Upper lobe of left lung (tissue), 6 donors: ENCODE results near the gene MPV17L2. TPM values are rescaled to one million over a fixed set of nuclear protein-coding genes. Genes with fewer than 3 reads are reported as not detected.
A peak's percentile ranks its signal among the peaks of the same experiment; 100 is the strongest.

ENCODE experiments used
- ATAC-seq, 2 donors: fragments of 200-7000 bp; cut with Tn5 transposase; one replicate each; pipeline ENCODE4 v1.9.1; 2022; ENCODE audit warnings: mild to moderate bottlenecking in 2 of 2, moderate library complexity in 2 of 2; ENCODE audit not compliant: low FRiP score in 2 of 2
- DNase-seq, 2 donors: peaks; one replicate each; pipeline ENCODE4 v3.0.0-alpha.2; 2019 to 2020
- H3K27ac ChIP-seq, 4 donors: fragments of 200-600 bp; sonication (generic); one replicate each; pipeline ENCODE4 v1.5.1; 2016 to 2019
- H3K27me3 ChIP-seq, 4 donors: fragments of 200-600 bp; sonication (generic); one replicate each; pipeline ENCODE4 v1.5.1; 2017 to 2019
- H3K36me3 ChIP-seq, 4 donors: fragments of 200-600 bp; sonication (generic); one replicate each; pipeline ENCODE4 v1.5.1; 2016 to 2019
- H3K4me1 ChIP-seq, 4 donors: fragments of 200-600 bp; sonication (generic); one replicate each; pipeline ENCODE4 v1.5.1; 2018 to 2019
- H3K4me3 ChIP-seq, 4 donors: fragments of 200-600 bp; sonication (generic); one replicate each; pipeline ENCODE4 v1.5.1; 2017 to 2019; ENCODE audit warnings: mild to moderate bottlenecking in 2 of 4, moderate library complexity in 1 of 4
- H3K9me3 ChIP-seq, 4 donors: fragments of 200-600 bp; sonication (generic); one replicate each; pipeline ENCODE4 v1.5.1; 2018 to 2019
- EP300 ChIP-seq, 4 donors: sonication (generic); formaldehyde crosslinking; IDR thresholded peaks; one replicate each; pipeline ENCODE4 v1.5.1; 2017; ENCODE audit warnings: antibody characterized with exemption in 4 of 4, control low read depth in 2 of 4
- POLR2A ChIP-seq, 4 donors: fragments of 450-650 bp; IDR thresholded peaks; one replicate each; pipeline ENCODE4 v1.5.1; 2016 to 2017; ENCODE audit warnings: antibody characterized with exemption in 4 of 4, mild to moderate bottlenecking in 2 of 4
- POLR2AphosphoS5 ChIP-seq, 2 donors: sonication (generic); formaldehyde crosslinking; IDR thresholded peaks; one replicate each; pipeline ENCODE4 v1.5.1; 2017; ENCODE audit warnings: antibody characterized with exemption in 2 of 2
- WGBS, 2 donors: methylation state at CpG; one replicate each; pipeline ENCODE4 v1.1.5; 2017 to 2018; 5-methylcytosine and 5-hydroxymethylcytosine counted together
- total RNA-seq, 6 donors: library from RNA; depleted of rRNA in 4 of 6; stranded (reverse); fragments of >200 nt in 4 of 6; gene quantifications; one replicate each; pipeline versions ENCODE4 v1.1.0 to v1.2.1, GENCODE V29; 2016 to 2021
- TF ChIP-seq, protein P1 (sequence below), 6 experiments: fragments of 450-650 bp in 4 of 6; fragments of 200-600 bp in 2 of 6; sonication (generic) in 2 of 6; IDR thresholded peaks; one replicate each; pipeline ENCODE4 v1.5.1; 2016 to 2019; ENCODE audit warnings: antibody characterized with exemption in 6 of 6
- donor health status: DM: no; HTN: no; CAD: no; lungs with moderate emphysema.
- donor health status: DM: no; HTN: yes; CAD: no; lungs with severe emphysema.

The MPV17L2 gene
- total RNA-seq, 6 donors from 2014 or later: 10.7 to 18.8 (median 13.3) TPM

DNA sequence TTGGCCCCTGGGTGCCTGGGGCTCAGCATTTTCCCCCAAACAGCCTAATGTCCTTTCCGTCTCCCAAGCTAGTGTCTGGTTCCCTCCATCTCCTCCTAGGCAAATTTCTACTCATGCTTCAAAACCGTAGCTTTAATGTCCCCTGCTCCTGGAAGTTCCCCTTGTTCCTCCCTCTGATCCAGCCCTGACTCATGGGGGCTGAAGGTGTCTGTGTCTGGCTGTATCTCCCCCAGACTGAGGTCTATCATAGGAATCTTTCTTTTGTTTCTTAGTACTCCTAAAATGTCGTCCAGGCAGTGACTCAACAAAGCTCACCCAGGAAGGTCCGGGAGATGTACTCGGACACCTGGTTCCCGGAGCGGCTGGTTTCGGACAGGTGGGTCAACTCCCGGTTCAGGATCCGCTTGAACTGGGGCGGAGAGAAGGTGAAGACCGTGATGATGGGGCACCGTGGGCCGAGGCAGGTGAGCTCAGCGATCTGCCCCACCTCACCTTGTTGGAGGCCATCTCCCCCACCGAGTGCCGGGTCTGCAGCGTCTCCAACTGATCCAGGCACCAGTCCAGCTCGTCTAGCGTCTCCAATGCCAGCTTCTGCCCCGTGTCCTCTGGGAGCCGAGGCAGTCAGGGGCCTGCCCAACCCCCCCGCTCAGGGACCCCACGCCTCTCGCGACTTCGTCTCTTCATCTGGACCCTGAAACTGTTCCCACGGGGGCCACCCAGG is 27.1 kb downstream of the MPV17L2 start:
- Histone ChIP-seq H3K27me3 (peaks cover 0 to 8% (median 2%) of the 10 kb centered on the region in 4 donors), H3K27ac (no peak overlapping the region), H3K4me3 (no peak overlapping the region), H3K4me1 (peaks cover 5 to 19% (median 15%) of the 10 kb centered on the region in 4 donors), H3K36me3 (no peaks in the 10 kb centered on the region), H3K9me3 (no peaks in the 10 kb centered on the region)
- WGBS, 2 donors: 72 to 81% methylated on average over 20 to 28 of the region's 28 CpGs
- no peak for TF ChIP-seq POLR2A (IDR thresholded peaks at IDR 0.05)
- TF ChIP-seq, protein P1, sequence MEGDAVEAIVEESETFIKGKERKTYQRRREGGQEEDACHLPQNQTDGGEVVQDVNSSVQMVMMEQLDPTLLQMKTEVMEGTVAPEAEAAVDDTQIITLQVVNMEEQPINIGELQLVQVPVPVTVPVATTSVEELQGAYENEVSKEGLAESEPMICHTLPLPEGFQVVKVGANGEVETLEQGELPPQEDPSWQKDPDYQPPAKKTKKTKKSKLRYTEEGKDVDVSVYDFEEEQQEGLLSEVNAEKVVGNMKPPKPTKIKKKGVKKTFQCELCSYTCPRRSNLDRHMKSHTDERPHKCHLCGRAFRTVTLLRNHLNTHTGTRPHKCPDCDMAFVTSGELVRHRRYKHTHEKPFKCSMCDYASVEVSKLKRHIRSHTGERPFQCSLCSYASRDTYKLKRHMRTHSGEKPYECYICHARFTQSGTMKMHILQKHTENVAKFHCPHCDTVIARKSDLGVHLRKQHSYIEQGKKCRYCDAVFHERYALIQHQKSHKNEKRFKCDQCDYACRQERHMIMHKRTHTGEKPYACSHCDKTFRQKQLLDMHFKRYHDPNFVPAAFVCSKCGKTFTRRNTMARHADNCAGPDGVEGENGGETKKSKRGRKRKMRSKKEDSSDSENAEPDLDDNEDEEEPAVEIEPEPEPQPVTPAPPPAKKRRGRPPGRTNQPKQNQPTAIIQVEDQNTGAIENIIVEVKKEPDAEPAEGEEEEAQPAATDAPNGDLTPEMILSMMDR (IDR thresholded peaks at IDR 0.05): no peak
- TF ChIP-seq EP300 (IDR thresholded peaks at IDR 0.05): no peak
- no peak for TF ChIP-seq POLR2AphosphoS5 (IDR thresholded peaks at IDR 0.05)
- ATAC-seq (no peak), DNase-seq (no peak)

DNA sequence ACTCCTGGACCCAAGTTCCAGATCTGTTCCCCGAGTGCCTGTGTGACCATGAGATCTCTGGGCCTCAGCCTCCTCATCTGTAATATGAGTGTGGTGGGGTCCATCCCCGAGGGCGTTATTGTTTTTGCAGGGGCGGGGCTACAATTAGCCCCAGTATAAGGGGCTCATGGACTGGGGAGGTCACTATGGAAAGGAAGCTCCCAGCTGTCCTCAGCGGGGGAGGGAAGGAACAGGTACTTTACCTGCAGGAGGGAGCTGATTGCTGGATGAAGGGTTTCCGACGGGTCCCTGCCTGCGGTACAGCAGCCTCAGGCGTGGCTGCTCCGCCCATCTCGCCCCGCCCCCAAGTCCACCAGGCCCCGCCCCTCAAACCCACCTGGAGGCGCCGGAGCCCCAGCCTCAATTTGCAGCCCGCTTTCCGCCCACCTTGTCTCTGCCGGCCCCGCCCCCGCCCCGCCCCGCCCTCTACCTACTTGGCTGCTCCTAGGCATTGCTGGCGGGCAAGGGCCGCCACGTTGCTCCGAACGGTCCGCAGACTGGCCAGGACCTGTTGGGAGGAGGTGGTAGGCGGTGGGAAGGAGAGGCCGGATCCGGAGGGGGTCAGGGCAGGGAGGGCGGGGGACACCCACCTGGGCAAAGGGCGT is 27.7 kb downstream of the MPV17L2 start:
- DNase-seq: peak in 1 of 2 donors; percentile 64
- Histone ChIP-seq H3K4me3 (no peak overlapping the region), H3K27ac (no peak overlapping the region), H3K36me3 (no peaks in the 10 kb centered on the region), H3K9me3 (no peaks in the 10 kb centered on the region), H3K27me3 (peaks cover 0 to 13% (median 9%) of the 10 kb centered on the region in 4 donors), H3K4me1 (peaks cover 11 to 26% (median 21%) of the 10 kb centered on the region in 4 donors)
- no peak for ATAC-seq
- TF ChIP-seq POLR2AphosphoS5 (IDR thresholded peaks at IDR 0.05) (no peak), POLR2A (IDR thresholded peaks at IDR 0.05) (no peak), EP300 (IDR thresholded peaks at IDR 0.05) (no peak)
- TF ChIP-seq, protein P1 (IDR thresholded peaks at IDR 0.05): no peak
- 13 to 29% methylated on average over 7 to 26 of the region's 33 CpGs for WGBS, 2 donors

DNA sequence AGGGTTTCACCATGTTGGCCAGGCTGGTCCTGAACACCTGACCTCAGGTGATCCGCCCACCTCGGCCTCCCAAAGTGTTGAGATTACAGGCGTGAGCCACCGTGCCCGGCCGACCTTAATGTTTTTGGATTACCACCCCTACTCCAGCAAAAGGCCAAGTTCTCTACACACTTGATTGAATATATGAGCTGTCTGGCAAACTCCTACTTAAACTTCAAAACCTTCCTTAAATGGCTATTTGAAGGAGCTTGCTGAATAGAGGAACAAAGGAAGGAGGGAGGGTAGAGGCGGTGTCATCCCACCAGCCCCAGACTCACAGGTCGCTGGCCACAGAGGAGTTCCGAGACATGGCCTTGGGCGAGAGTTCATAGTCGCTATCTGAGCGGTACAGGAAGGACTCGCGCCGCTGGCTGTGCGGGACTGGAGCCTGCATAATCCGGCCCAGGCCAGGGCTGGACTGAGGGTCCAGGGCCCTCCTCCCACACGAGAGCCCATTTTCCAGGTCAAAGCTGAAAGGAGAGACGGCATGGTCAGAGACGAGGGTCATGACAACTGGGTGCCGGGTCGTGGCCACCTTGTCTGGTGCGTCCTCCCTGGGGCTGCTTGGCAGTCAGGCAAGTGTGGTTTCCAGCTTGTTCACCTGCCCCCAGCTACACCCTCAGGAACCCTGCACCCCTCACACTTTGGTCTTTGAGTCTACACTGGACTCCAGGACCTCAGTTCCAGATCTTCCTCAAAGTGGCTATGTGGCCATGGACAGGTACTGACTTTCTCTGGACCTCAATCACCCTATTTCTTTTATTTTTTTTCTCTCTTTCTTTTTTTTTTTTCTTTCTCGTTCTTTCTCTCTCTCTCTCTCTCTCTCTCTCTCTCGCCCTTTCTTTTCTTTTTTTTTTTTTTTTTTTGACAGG is 29.1 kb downstream of the MPV17L2 start:
- no peaks in the 10 kb centered on the region for H3K9me3 ChIP-seq
- ATAC-seq: no peak
- peaks cover 17 to 32% (median 27%) of the 10 kb centered on the region in 4 donors for H3K4me1 ChIP-seq
- peak in 1 of 2 donors; percentile 62 for DNase-seq
- WGBS, 2 donors: 84 to 88% methylated on average over 23 to 25 of the region's 25 CpGs
- no peaks in the 10 kb centered on the region for H3K36me3 ChIP-seq
- H3K27ac ChIP-seq: no peak overlapping the region
- H3K27me3 ChIP-seq: peaks cover 0 to 19% (median 10%) of the 10 kb centered on the region in 4 donors
- no peak overlapping the region for H3K4me3 ChIP-seq
- TF ChIP-seq EP300 (IDR thresholded peaks at IDR 0.05) (no peak), POLR2AphosphoS5 (IDR thresholded peaks at IDR 0.05) (no peak), POLR2A (IDR thresholded peaks at IDR 0.05) (no peak)
- TF ChIP-seq, protein P1 (IDR thresholded peaks at IDR 0.05): no peak

DNA sequence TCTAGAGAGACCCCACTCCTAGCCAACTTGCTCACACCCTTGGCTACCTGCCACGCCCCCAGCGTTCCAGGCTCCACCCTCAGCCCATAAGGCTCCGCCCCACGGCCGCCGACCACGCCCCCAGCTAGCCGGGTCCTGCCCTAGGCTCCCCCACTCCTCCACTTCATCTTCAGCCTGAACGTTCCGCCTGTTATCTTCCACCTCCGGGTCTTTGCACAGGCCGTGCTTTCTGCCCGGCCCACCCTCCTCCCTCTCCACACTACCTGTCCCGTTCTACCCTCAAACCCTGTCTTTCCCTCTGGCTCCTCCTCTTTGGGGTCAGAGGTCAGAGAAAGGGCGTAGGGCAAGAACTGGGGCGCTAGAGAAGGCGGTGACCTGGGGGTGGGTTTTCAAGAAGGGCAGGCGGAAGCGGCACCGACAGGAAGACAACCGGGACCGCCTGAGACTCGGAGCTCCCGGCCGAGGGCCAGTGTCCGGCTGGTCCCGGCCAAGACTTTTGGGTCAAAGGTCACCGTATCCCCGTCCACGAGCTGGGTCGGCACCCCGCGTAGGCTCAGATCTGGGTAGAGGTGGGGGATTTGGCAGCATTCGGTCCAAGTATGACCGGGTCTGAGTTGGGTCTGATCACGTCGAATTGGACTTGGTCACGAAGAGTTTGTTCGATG is 31.0 kb downstream of the MPV17L2 start:
- WGBS, 2 donors: 8 to 17% methylated on average over 23 to 36 of the region's 39 CpGs

More for the DNA sequence above, 31.0 kb downstream of the MPV17L2 start:
- Histone ChIP-seq H3K4me1 (peaks cover 17 to 32% (median 27%) of the 10 kb centered on the region in 4 donors), H3K4me3 (peak overlapping the region; percentile 11 to 57 (median 48)), H3K27me3 (peaks cover 0 to 19% (median 10%) of the 10 kb centered on the region in 4 donors), H3K9me3 (no peaks in the 10 kb centered on the region), H3K36me3 (no peaks in the 10 kb centered on the region), H3K27ac (peak overlapping the region in 3 of 4 donors; percentile 35 to 77 (median 68))
- DNase-seq (peak; percentile 48 to 91), ATAC-seq (peak; percentile 9 to 47)
- TF ChIP-seq, protein P1 (IDR thresholded peaks at IDR 0.05): no peak
- TF ChIP-seq EP300 (IDR thresholded peaks at IDR 0.05) (no peak), POLR2A (IDR thresholded peaks at IDR 0.05) (peak in 1 of 4 donors; percentile 21), POLR2AphosphoS5 (IDR thresholded peaks at IDR 0.05) (peak in 1 of 2 donors; percentile 10)
